CD4-positive, alpha-beta T cell (primary cell): ENCODE measurements around the gene UBL4B. TPM values are rescaled to one million over a fixed set of nuclear protein-coding genes. Genes with fewer than 3 reads are reported as not detected.
A peak's percentile ranks its signal among the peaks of the same experiment; 100 is the strongest.

Source experiments
- ATAC-seq: fragments of 200-7000 bp; cut with Tn5 transposase; one replicate; pipeline ENCODE4 v1.10.0; 2022; ENCODE audit warnings: mild to moderate bottlenecking; ENCODE audit not compliant: poor library complexity
- CTCF ChIA-PET: fragments of 350-600 bp; sonication (Branson Sonifier 250); formaldehyde crosslinking; loops from one replicate; lab custom pipeline; 2021; ENCODE audit warnings: antibody characterized with exemption, inconsistent platforms; lab: Charles Lee
- POLR2A ChIA-PET: fragments of 350-600 bp; sonication (Branson Sonifier 250); formaldehyde crosslinking; loops from one replicate; lab custom pipeline; 2021; ENCODE audit warnings: antibody characterized with exemption, inconsistent platforms; lab: Charles Lee
- DNase-seq, 14 experiments: peaks; one replicate each; pipeline ENCODE4 v3.0.0-alpha.2; 2013 to 2020; ENCODE audit warnings: mixed read lengths in 2 of 14
- H3K27ac ChIP-seq, 2 donors: one replicate each; pipeline versions ENCODE4 v1.5.1 to v1.7.0; 2013; ENCODE audit warnings: low read length in 2 of 2, low read depth in 1 of 2, mild to moderate bottlenecking in 1 of 2
- H3K27me3 ChIP-seq, 2 experiments: 1 replicate in 1 of 2; 2 replicates in 1 of 2; pipeline versions ENCODE4 v1.6.1 to v1.7.0; 2013; ENCODE audit warnings: low read length in 2 of 2, control low read depth in 1 of 2, mild to moderate bottlenecking in 1 of 2, moderate library complexity in 1 of 2; ENCODE audit not compliant: insufficient read depth in 2 of 2, control insufficient read depth in 1 of 2
- H3K36me3 ChIP-seq: one replicate; pipeline ENCODE4 v1.6.1; 2013; ENCODE audit warnings: low read length, control low read depth; ENCODE audit not compliant: insufficient read depth
- H3K4me1 ChIP-seq: one replicate; pipeline ENCODE4 v1.6.1; 2013; ENCODE audit warnings: low read length, control low read depth; ENCODE audit not compliant: insufficient read depth
- H3K4me3 ChIP-seq: one replicate; pipeline ENCODE4 v1.5.1; 2013; ENCODE audit warnings: mild to moderate bottlenecking, low read length, moderate library complexity
- H3K9me3 ChIP-seq, 2 experiments: 1 replicate in 1 of 2; 2 replicates in 1 of 2; pipeline versions ENCODE4 v1.6.1 to v1.7.0; 2013; ENCODE audit warnings: low read length in 2 of 2, mild to moderate bottlenecking in 2 of 2, control low read depth in 1 of 2, moderate library complexity in 1 of 2; ENCODE audit not compliant: control insufficient read depth in 1 of 2, insufficient read depth in 1 of 2
- H3K27ac Mint-ChIP-seq: one replicate; pipeline ENCODE4 v1.8.0; 2020; ENCODE audit warnings: mixed read lengths
- H3K27me3 Mint-ChIP-seq: one replicate; pipeline ENCODE4 v1.8.0; 2021; ENCODE audit warnings: mixed read lengths
- H3K36me3 Mint-ChIP-seq: one replicate; pipeline ENCODE4 v1.8.0; 2021; ENCODE audit warnings: low read depth, mixed read lengths
- H3K4me1 Mint-ChIP-seq: one replicate; pipeline ENCODE4 v1.8.0; 2021; ENCODE audit warnings: low read depth, mixed read lengths
- H3K4me3 Mint-ChIP-seq: one replicate; pipeline ENCODE4 v1.8.0; 2020; ENCODE audit warnings: mild to moderate bottlenecking, mixed read lengths
- H3K9me3 Mint-ChIP-seq: one replicate; pipeline ENCODE4 v1.8.0; 2020; ENCODE audit warnings: mixed read lengths
- intact Hi-C, 2 experiments: fragments of 100-400 bp; cut with DNase I in 1 of 2; cut with micrococcal nuclease in 1 of 2; formaldehyde crosslinking; loops; one replicate each; pipeline versions ENCODE4 v1.15.1 to v1.9.0; 2023 to 2025; cut with DNase I, micrococcal nuclease
- total RNA-seq, 174 experiments: library from RNA in 2 of 174; stranded (reverse) in 2 of 174; gene quantifications; one replicate each; pipeline ENCODE4 v1.2.3 and lab custom pipeline; 2021 to 2026
- TF ChIP-seq, protein P1 (sequence below): fragments of 200-600 bp; IDR thresholded peaks from one replicate; pipeline ENCODE4 v1.8.0; 2022; ENCODE audit warnings: antibody characterized with exemption, mild to moderate bottlenecking

UBL4B gene
- total RNA-seq, 2 experiments from 2014 or later, result not detected

- no peak for DNase-seq
- peaks cover 6% of the 10 kb centered on the region for H3K9me3 Mint-ChIP-seq
- H3K27ac ChIP-seq, result no peak overlapping the region
- H3K4me1 Mint-ChIP-seq, result peaks cover 4% of the 10 kb centered on the region
- POLR2A ChIA-PET, result no interaction called here
- H3K36me3 ChIP-seq, result no peaks in the 10 kb centered on the region
- peaks cover 16 to 20% of the 10 kb centered on the region in 2 experiments for H3K27me3 ChIP-seq
- peaks cover 38% of the 10 kb centered on the region for H3K27me3 Mint-ChIP-seq
- no peaks in the 10 kb centered on the region for H3K36me3 Mint-ChIP-seq
- peaks cover 0 to 13% of the 10 kb centered on the region in 2 experiments for H3K9me3 ChIP-seq
- no peak for ATAC-seq
- intact Hi-C loops, result no loop called here
- TF ChIP-seq, protein P1, sequence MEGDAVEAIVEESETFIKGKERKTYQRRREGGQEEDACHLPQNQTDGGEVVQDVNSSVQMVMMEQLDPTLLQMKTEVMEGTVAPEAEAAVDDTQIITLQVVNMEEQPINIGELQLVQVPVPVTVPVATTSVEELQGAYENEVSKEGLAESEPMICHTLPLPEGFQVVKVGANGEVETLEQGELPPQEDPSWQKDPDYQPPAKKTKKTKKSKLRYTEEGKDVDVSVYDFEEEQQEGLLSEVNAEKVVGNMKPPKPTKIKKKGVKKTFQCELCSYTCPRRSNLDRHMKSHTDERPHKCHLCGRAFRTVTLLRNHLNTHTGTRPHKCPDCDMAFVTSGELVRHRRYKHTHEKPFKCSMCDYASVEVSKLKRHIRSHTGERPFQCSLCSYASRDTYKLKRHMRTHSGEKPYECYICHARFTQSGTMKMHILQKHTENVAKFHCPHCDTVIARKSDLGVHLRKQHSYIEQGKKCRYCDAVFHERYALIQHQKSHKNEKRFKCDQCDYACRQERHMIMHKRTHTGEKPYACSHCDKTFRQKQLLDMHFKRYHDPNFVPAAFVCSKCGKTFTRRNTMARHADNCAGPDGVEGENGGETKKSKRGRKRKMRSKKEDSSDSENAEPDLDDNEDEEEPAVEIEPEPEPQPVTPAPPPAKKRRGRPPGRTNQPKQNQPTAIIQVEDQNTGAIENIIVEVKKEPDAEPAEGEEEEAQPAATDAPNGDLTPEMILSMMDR, result no peak
- H3K4me3 Mint-ChIP-seq, result no peak overlapping the region
- H3K4me3 ChIP-seq, result no peak overlapping the region
- no peaks in the 10 kb centered on the region for H3K4me1 ChIP-seq
- CTCF ChIA-PET, result no interaction called here
- H3K27ac Mint-ChIP-seq, result no peak overlapping the region
Observed at GRCh38 chr1:110123224-110123623, 11.0 kb downstream of the UBL4B start.

DNA sequence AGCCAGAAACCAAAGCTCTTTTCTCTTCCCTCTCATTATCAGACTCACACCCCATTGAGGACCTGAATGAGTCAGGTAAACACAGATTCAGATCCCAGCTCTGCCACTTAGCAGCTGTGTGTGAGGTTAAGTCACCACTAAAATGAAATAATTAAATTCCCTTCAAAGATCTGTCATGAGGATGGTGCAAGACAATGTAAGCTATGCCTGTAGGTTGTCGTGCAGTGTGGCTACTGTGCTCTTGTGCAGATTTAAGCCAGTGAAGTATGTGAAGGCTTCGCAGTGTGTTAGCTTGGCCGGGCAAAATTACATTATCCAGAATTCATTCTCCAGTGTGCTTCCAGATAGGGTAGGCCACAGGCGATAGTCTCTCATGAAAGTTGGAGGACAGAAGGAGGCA lies 13.6 kb downstream of the UBL4B start:
- Mint-ChIP-seq H3K4me3 (no peak overlapping the region), H3K4me1 (peaks cover under 1% of the 10 kb centered on the region), H3K27me3 (peaks cover 58% of the 10 kb centered on the region), H3K27ac (no peak overlapping the region), H3K9me3 (peaks cover 3% of the 10 kb centered on the region), H3K36me3 (no peaks in the 10 kb centered on the region)
- Histone ChIP-seq H3K36me3 (no peaks in the 10 kb centered on the region), H3K27me3 (peaks cover 30 to 36% of the 10 kb centered on the region in 2 experiments), H3K9me3 (peaks cover 0 to 19% of the 10 kb centered on the region in 2 experiments), H3K4me1 (peaks cover 7% of the 10 kb centered on the region), H3K4me3 (no peak overlapping the region), H3K27ac (no peak overlapping the region)
- TF ChIP-seq, protein P1, result no peak
- intact Hi-C loops, result no loop called here
- ATAC-seq (no peak), DNase-seq (no peak)
- ChIA-PET CTCF (no interaction called here), POLR2A (no interaction called here)

GRCh38 chr1:110130113-110130591 lies 17.9 kb downstream of the UBL4B start:
- Histone ChIP-seq H3K36me3 (no peaks in the 10 kb centered on the region), H3K27ac (no peak overlapping the region), H3K4me3 (no peak overlapping the region), H3K9me3 (peaks cover 0 to 14% of the 10 kb centered on the region in 2 experiments), H3K27me3 (peaks cover 32 to 43% of the 10 kb centered on the region in 2 experiments), H3K4me1 (peaks cover 7% of the 10 kb centered on the region)
- Mint-ChIP-seq H3K36me3 (no peaks in the 10 kb centered on the region), H3K27ac (no peak overlapping the region), H3K4me1 (no peaks in the 10 kb centered on the region), H3K4me3 (no peak overlapping the region), H3K27me3 (peaks cover 72% of the 10 kb centered on the region), H3K9me3 (peaks cover 3% of the 10 kb centered on the region)
- ATAC-seq, result no peak
- CTCF ChIA-PET, result no interaction called here
- intact Hi-C loops, result no loop called here
- POLR2A ChIA-PET, result no interaction called here
- TF ChIP-seq, protein P1, result no peak
- peak in 1 of 14 experiments; percentile 8 for DNase-seq
